Mucosa of rectum (tissue), 2 donors: ENCODE data around the gene PLEKHG4B.

Experiments used
- H3K27ac ChIP-seq, 2 donors: one replicate each; pipeline ENCODE4 v1.7.0; 2013; ENCODE audit warnings: inconsistent platforms in 2 of 2, low read depth in 2 of 2, low read length in 2 of 2
- H3K27me3 ChIP-seq, 2 donors: one replicate each; pipeline ENCODE4 v1.7.0; 2013; ENCODE audit warnings: low read length in 2 of 2; ENCODE audit not compliant: control insufficient read depth in 2 of 2, insufficient read depth in 2 of 2
- H3K36me3 ChIP-seq, 2 donors: one replicate each; pipeline ENCODE4 v1.7.0; 2013; ENCODE audit warnings: low read length in 2 of 2; ENCODE audit not compliant: control insufficient read depth in 2 of 2, insufficient read depth in 2 of 2
- H3K4me1 ChIP-seq, 2 donors: one replicate each; pipeline ENCODE4 v1.7.0; 2013; ENCODE audit warnings: low read length in 2 of 2, mild to moderate bottlenecking in 1 of 2; ENCODE audit not compliant: control insufficient read depth in 2 of 2, insufficient read depth in 2 of 2
- H3K4me3 ChIP-seq, 2 donors: one replicate each; pipeline ENCODE4 v1.7.0; 2013; ENCODE audit warnings: low read length in 2 of 2
- H3K9ac ChIP-seq, 2 donors: one replicate each; pipeline ENCODE4 v1.7.0; 2013; ENCODE audit warnings: low read length in 2 of 2, low read depth in 1 of 2, mild to moderate bottlenecking in 1 of 2
- H3K9me3 ChIP-seq, 2 donors: one replicate each; pipeline ENCODE4 v1.7.0; 2013; ENCODE audit warnings: low read length in 2 of 2; ENCODE audit not compliant: control insufficient read depth in 2 of 2
- donor health status: healthy.
- donor health status: Normal muscosa, but diverticular disease.

PLEKHG4B gene

GRCh38 chr5:169071-169727, 77.2 kb downstream of the PLEKHG4B start:
- H3K4me1 ChIP-seq, result no peaks in the 10 kb centered on the region
- peaks cover 0 to 7% of the 10 kb centered on the region in 2 donors for H3K27me3 ChIP-seq
- no peaks in the 10 kb centered on the region for H3K36me3 ChIP-seq
- H3K9ac ChIP-seq, result no peak overlapping the region
- H3K9me3 ChIP-seq, result no peaks in the 10 kb centered on the region
- no peak overlapping the region for H3K27ac ChIP-seq
- no peak overlapping the region for H3K4me3 ChIP-seq

GRCh38 chr5:169728-170094, 77.7 kb downstream of the PLEKHG4B start:
- Histone ChIP-seq H3K27ac (no peak overlapping the region), H3K9ac (no peak overlapping the region), H3K4me3 (no peak overlapping the region)

DNA sequence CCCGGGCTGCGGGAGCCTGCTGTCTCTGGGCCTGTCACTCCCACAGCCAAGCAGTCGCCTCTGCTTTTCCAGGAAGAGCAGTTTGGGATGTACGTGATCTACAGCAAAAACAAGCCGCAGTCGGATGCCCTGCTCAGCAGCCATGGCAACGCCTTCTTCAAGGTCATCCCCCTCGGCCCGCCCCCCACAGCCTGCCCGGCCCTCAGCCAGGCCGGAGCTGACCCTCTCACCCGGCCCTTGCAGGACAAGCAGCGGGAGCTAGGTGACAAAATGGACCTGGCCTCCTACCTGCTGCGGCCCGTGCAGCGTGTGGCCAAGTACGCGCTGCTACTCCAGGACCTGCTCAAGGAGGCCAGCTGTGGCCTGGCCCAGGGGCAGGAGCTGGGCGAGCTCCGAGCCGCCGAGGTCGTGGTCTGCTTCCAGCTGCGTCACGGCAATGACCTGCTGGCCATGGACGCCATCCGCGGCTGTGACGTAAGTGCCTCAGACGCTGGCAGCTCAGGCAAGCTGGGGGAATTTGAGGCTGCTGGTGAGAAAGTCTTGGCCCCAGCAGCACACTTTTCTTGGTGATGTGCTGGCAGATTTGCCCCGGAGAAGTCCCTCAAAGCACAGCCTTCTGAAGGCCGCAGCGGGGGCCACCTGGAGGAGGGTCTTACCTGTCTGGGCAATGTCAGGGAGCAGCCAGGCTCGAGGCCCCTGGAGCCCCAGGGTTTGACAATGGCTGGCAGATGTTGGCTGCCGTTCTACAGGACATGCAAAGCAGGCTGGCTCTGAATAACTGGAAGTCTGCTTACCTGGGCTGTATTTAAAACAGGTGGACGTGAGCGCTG, 79.2 kb downstream of the PLEKHG4B start:
- Histone ChIP-seq H3K9ac (no peak overlapping the region), H3K9me3 (no peaks in the 10 kb centered on the region), H3K36me3 (no peaks in the 10 kb centered on the region), H3K27me3 (peaks cover 0 to 7% of the 10 kb centered on the region in 2 donors), H3K4me1 (no peaks in the 10 kb centered on the region), H3K4me3 (no peak overlapping the region), H3K27ac (no peak overlapping the region)

More at GRCh38 chr5:169728-170094, 77.7 kb downstream of the PLEKHG4B start:
- Histone ChIP-seq H3K27me3 (peaks cover 0 to 7% of the 10 kb centered on the region in 2 donors), H3K4me1 (no peaks in the 10 kb centered on the region), H3K36me3 (no peaks in the 10 kb centered on the region), H3K9me3 (no peaks in the 10 kb centered on the region)

DNA sequence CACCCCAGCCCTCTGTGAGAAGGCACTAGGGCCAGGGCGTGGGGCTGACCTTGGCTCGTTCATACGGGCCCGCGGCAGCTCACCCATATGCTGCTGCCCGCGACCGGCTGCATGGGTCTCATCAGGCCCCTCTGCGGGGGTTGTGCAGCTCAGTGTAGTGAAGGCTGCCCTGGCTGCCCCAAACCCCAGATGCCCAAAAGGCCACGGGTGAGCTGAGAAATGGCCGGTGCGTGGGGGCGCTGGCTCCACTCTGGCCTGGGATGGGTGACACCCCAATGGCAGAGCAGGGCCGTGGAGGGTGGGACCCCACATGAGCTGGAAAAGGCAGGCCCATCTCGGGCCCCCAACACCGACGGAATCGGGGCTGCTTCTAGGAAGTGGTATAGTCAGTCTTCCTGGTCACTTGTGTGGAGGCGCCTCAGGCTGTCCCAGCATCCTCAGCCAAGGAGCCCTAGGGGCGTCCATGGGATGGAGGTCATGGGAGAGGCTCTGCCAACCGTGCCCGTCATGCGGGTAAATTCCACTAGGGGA, 79.9 kb downstream of the PLEKHG4B start:
- Histone ChIP-seq H3K27me3 (peaks cover 0 to 7% of the 10 kb centered on the region in 2 donors), H3K27ac (no peak overlapping the region), H3K36me3 (no peaks in the 10 kb centered on the region), H3K4me3 (no peak overlapping the region), H3K9me3 (no peaks in the 10 kb centered on the region), H3K9ac (no peak overlapping the region), H3K4me1 (no peaks in the 10 kb centered on the region)

GRCh38 chr5:172421-172820, 80.5 kb downstream of the PLEKHG4B start:
- H3K4me3 ChIP-seq, result no peak overlapping the region
- H3K9me3 ChIP-seq, result no peaks in the 10 kb centered on the region
- H3K27me3 ChIP-seq, result peaks cover 0 to 7% of the 10 kb centered on the region in 2 donors
- H3K9ac ChIP-seq, result no peak overlapping the region
- H3K4me1 ChIP-seq, result no peaks in the 10 kb centered on the region
- no peaks in the 10 kb centered on the region for H3K36me3 ChIP-seq
- H3K27ac ChIP-seq, result no peak overlapping the region

DNA sequence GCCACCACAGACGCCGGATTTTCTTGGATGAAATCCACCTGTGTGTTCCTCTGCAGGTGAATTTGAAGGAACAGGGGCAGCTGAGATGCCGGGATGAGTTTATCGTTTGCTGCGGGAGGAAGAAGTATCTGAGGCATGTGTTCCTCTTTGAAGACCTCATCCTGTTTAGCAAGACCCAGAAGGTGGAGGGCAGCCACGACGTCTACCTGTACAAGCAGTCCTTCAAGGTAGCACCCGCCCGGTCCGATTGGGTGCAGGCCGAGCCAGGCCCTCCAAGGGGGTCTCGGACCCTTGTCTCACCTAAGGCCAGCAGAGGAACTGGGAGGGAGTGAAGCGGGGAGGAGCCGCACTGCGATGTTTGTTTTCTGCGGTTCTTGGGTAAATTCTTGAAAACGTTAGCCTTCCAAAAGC, 80.9 kb downstream of the PLEKHG4B start:
- Histone ChIP-seq H3K9me3 (no peaks in the 10 kb centered on the region), H3K4me3 (no peak overlapping the region), H3K9ac (no peak overlapping the region), H3K27ac (no peak overlapping the region), H3K36me3 (no peaks in the 10 kb centered on the region), H3K27me3 (peaks cover 0 to 7% of the 10 kb centered on the region in 2 donors), H3K4me1 (no peaks in the 10 kb centered on the region)

- Histone ChIP-seq H3K27ac (no peak overlapping the region), H3K9me3 (no peaks in the 10 kb centered on the region), H3K4me3 (no peak overlapping the region), H3K36me3 (no peaks in the 10 kb centered on the region), H3K4me1 (no peaks in the 10 kb centered on the region), H3K9ac (no peak overlapping the region), H3K27me3 (peaks cover 0 to 7% of the 10 kb centered on the region in 2 donors)
Measured at GRCh38 chr5:173392-174290, 81.7 kb downstream of the PLEKHG4B start.

- Histone ChIP-seq H3K4me1 (no peaks in the 10 kb centered on the region), H3K27ac (no peak overlapping the region), H3K9me3 (no peaks in the 10 kb centered on the region), H3K27me3 (peaks cover 0 to 7% of the 10 kb centered on the region in 2 donors), H3K36me3 (no peaks in the 10 kb centered on the region), H3K4me3 (no peak overlapping the region), H3K9ac (no peak overlapping the region)
Measured at GRCh38 chr5:174291-174600, 82.3 kb downstream of the PLEKHG4B start.

GRCh38 chr5:174876-175465, 83.0 kb downstream of the PLEKHG4B start:
- H3K27me3 ChIP-seq, result peaks cover 0 to 7% of the 10 kb centered on the region in 2 donors
- no peak overlapping the region for H3K4me3 ChIP-seq
- H3K27ac ChIP-seq, result no peak overlapping the region
- H3K4me1 ChIP-seq, result no peaks in the 10 kb centered on the region
- H3K9me3 ChIP-seq, result no peaks in the 10 kb centered on the region
- H3K36me3 ChIP-seq, result no peaks in the 10 kb centered on the region
- H3K9ac ChIP-seq, result no peak overlapping the region
